T-cell (primary cell): ENCODE results near the gene STAT4. TPM values are rescaled to one million over a fixed set of nuclear protein-coding genes. Genes with fewer than 3 reads are reported as not detected.

Experiments used
- ATAC-seq, 4 experiments: fragments of 200-7000 bp in 3 of 4; fragments of 150-1000 bp in 1 of 4; cut with Tn5 transposase; replicated peaks in 1 of 4; 1 replicate in 3 of 4; 2 replicates in 1 of 4; pipeline ENCODE4 v1.10.0; 2021; ENCODE audit warnings: moderate library complexity in 3 of 4, mild to moderate bottlenecking in 2 of 4, moderate number of reproducible peaks in 1 of 4
- CTCF ChIA-PET, 2 donors: fragments of 300-600 bp; sonication (Branson Sonifier 250); formaldehyde crosslinking; loops; one replicate each; lab custom pipeline; 2022; ENCODE audit warnings: antibody characterized with exemption in 2 of 2; lab: Charles Lee
- POLR2A ChIA-PET, 2 donors: fragments of 300-600 bp; sonication (Branson Sonifier 250); formaldehyde crosslinking; loops; one replicate each; lab custom pipeline; 2022; ENCODE audit warnings: antibody characterized with exemption in 2 of 2; lab: Charles Lee
- DNase-seq, 35 experiments: peaks; one replicate each; pipeline versions ENCODE4 v3.0.0 to v3.0.0-alpha.2; 2013 to 2023
- H3K27ac ChIP-seq: one replicate; pipeline ENCODE4 v1.5.1; 2013; ENCODE audit warnings: low read length
- H3K27me3 ChIP-seq, 2 experiments: replicated peaks in 1 of 2; 1 replicate in 1 of 2; 2 replicates in 1 of 2; pipeline versions ENCODE4 v1.6.1 to v1.7.0; 2013; ENCODE audit warnings: low read length in 1 of 2, mixed read lengths in 1 of 2; ENCODE audit not compliant: control insufficient read depth in 2 of 2, insufficient read depth in 2 of 2; ENCODE audit errors: extremely low read depth in 1 of 2
- H3K36me3 ChIP-seq, 2 donors: 1 replicate in 1 of 2; 2 replicates in 1 of 2; pipeline versions ENCODE4 v1.6.1 to v1.7.0; 2013; ENCODE audit warnings: low read length in 1 of 2; ENCODE audit not compliant: control insufficient read depth in 2 of 2, insufficient read depth in 1 of 2; ENCODE audit errors: extremely low read depth in 1 of 2
- H3K4me1 ChIP-seq, 2 experiments: 1 replicate in 1 of 2; 2 replicates in 1 of 2; pipeline versions ENCODE4 v1.6.1 to v1.7.0; 2013; ENCODE audit warnings: low read length in 2 of 2, mixed read lengths in 1 of 2; ENCODE audit not compliant: insufficient read depth in 2 of 2, control insufficient read depth in 1 of 2; ENCODE audit errors: extremely low read depth in 1 of 2
- H3K4me3 ChIP-seq, 2 donors: 1 replicate in 1 of 2; 2 replicates in 1 of 2; pipeline versions ENCODE4 v1.5.1 to v1.7.0; 2013; ENCODE audit warnings: mild to moderate bottlenecking in 2 of 2, low read length in 1 of 2, moderate library complexity in 1 of 2; ENCODE audit not compliant: control insufficient read depth in 1 of 2; ENCODE audit errors: extremely low read depth in 1 of 2
- H3K9me3 ChIP-seq: 2 replicates; pipeline ENCODE4 v1.7.0; 2013
- H3K27ac Mint-ChIP-seq, 2 donors: one replicate each; pipeline ENCODE4 v1.8.0; 2020 to 2021; ENCODE audit warnings: mild to moderate bottlenecking in 2 of 2, mixed read lengths in 2 of 2
- H3K27me3 Mint-ChIP-seq, 2 donors: one replicate each; pipeline ENCODE4 v1.8.0; 2021 to 2022; ENCODE audit warnings: mixed read lengths in 2 of 2
- H3K36me3 Mint-ChIP-seq: one replicate; pipeline ENCODE4 v1.8.0; 2021; ENCODE audit warnings: mixed read lengths
- H3K4me1 Mint-ChIP-seq, 3 donors: one replicate each; pipeline ENCODE4 v1.8.0; 2020 to 2022; ENCODE audit warnings: mixed read lengths in 3 of 3, mild to moderate bottlenecking in 1 of 3
- H3K4me3 Mint-ChIP-seq, 3 donors: one replicate each; pipeline ENCODE4 v1.8.0; 2020 to 2022; ENCODE audit warnings: mild to moderate bottlenecking in 3 of 3, mixed read lengths in 3 of 3, moderate library complexity in 3 of 3
- H3K9me3 Mint-ChIP-seq, 3 donors: one replicate each; pipeline ENCODE4 v1.8.0; 2020 to 2022; ENCODE audit warnings: mixed read lengths in 3 of 3
- WGBS: methylation state at CpG from one replicate; pipeline ENCODE4 v1.1.5; 2013; ENCODE audit warnings: missing lambda C conversion rate; ENCODE audit not compliant: insufficient coverage; 5-methylcytosine and 5-hydroxymethylcytosine counted together
- total RNA-seq, 35 experiments: library from RNA in 6 of 35; stranded (reverse) in 6 of 35; fragments of 120-200 nt in 1 of 35; gene quantifications; one replicate each; pipeline versions ENCODE4 v1.2.1 to v1.2.4 and lab custom pipeline; 2013 to 2026

The STAT4 gene
- total RNA-seq, 5 donors from 2014 or later (not counting 1 experiment from before 2014, with no cell fraction given) = 79.5 to 141 (median 91.7) TPM

GRCh38 chr2:191190861-191191552, 40.2 kb upstream of the STAT4 start:
- ChIA-PET CTCF (interaction anchor here in 1 of 2 donors (1.0 to 1.3 kb wide), 2 partner anchors 27 to 36 kb away, joined by 4 to 5 read pairs; no protein-coding TSS in a partner anchor), POLR2A (interaction anchor here in 1 of 2 donors (1.1 kb wide), 1 partner anchor 33 kb away, joined by 4 read pairs; no protein-coding TSS in a partner anchor)
- ATAC-seq (no peak), DNase-seq (no peak)
- Histone ChIP-seq H3K27me3 (no peaks in the 10 kb centered on the region), H3K27ac (no peak overlapping the region), H3K9me3 (no peaks in the 10 kb centered on the region), H3K4me3 (no peak overlapping the region), H3K36me3 (no peaks in the 10 kb centered on the region), H3K4me1 (peaks cover 28 to 30% of the 10 kb centered on the region in 2 experiments)
- H3K27ac Mint-ChIP-seq = peak overlapping the region in 1 of 2 donors; percentile 64
- WGBS = 96% methylated on average over 3 of the region's 5 CpGs
- H3K4me3 Mint-ChIP-seq = no peak overlapping the region
- no peaks in the 10 kb centered on the region for H3K27me3 Mint-ChIP-seq
- H3K9me3 Mint-ChIP-seq = peaks cover 4 to 15% (median 7%) of the 10 kb centered on the region in 3 donors
- no peaks in the 10 kb centered on the region for H3K36me3 Mint-ChIP-seq
- peaks cover 60 to 67% (median 65%) of the 10 kb centered on the region in 3 donors for H3K4me1 Mint-ChIP-seq

- CTCF ChIA-PET = interaction anchor here (0.7 to 1.3 kb wide), 4 partner anchors 27 to 139 kb away, joined by 3 to 5 read pairs (median 4); no protein-coding TSS in a partner anchor
- Mint-ChIP-seq H3K9me3 (peaks cover 4 to 15% (median 7%) of the 10 kb centered on the region in 3 donors), H3K4me1 (peaks cover 60 to 65% (median 63%) of the 10 kb centered on the region in 3 donors), H3K4me3 (peak overlapping the region in 1 of 3 donors; percentile 80), H3K36me3 (no peaks in the 10 kb centered on the region), H3K27me3 (no peaks in the 10 kb centered on the region), H3K27ac (peak overlapping the region in 1 of 2 donors; percentile 55)
- no peak for DNase-seq
- no peak overlapping the region for H3K27ac ChIP-seq
- H3K27me3 ChIP-seq = no peaks in the 10 kb centered on the region
- H3K4me1 ChIP-seq = peaks cover 28 to 30% of the 10 kb centered on the region in 2 experiments
- H3K36me3 ChIP-seq = no peaks in the 10 kb centered on the region
- no peaks in the 10 kb centered on the region for H3K9me3 ChIP-seq
- ATAC-seq = no peak
- WGBS = 94% methylated on average over 2 of the region's 2 CpGs
- no peak overlapping the region for H3K4me3 ChIP-seq
- POLR2A ChIA-PET = interaction anchor here in 1 of 2 donors (0.7 to 1.1 kb wide), 2 partner anchors 33 to 487 kb away, joined by 3 to 4 read pairs; no protein-coding TSS in a partner anchor
These were observed 39.6 kb upstream of the STAT4 start for GRCh38 chr2:191190435-191190834.

GRCh38 chr2:191189112-191189635, 38.4 kb upstream of the STAT4 start:
- Mint-ChIP-seq H3K4me3 (peak overlapping the region; percentile 68 to 80 (median 75)), H3K4me1 (peaks cover 50 to 58% (median 52%) of the 10 kb centered on the region in 3 donors), H3K27ac (peak overlapping the region; percentile 87 to 92), H3K9me3 (peaks cover 4 to 15% (median 7%) of the 10 kb centered on the region in 3 donors), H3K27me3 (no peaks in the 10 kb centered on the region), H3K36me3 (no peaks in the 10 kb centered on the region)
- Histone ChIP-seq H3K27ac (peak overlapping the region; percentile 61), H3K36me3 (no peaks in the 10 kb centered on the region), H3K4me3 (peak overlapping the region in 1 of 2 donors; percentile 13), H3K9me3 (no peaks in the 10 kb centered on the region), H3K27me3 (no peaks in the 10 kb centered on the region), H3K4me1 (peaks cover 19 to 25% of the 10 kb centered on the region in 2 experiments)
- ATAC-seq = peak in 1 of 4 experiments; percentile 6
- ChIA-PET CTCF (interaction anchor here in 1 of 2 donors (1.8 kb wide), 1 partner anchor 24 kb away, joined by 5 read pairs; no protein-coding TSS in a partner anchor), POLR2A (no interaction called here)
- no CpG with 5 or more reads among the region's 8 CpGs for WGBS
- DNase-seq = peak in 1 of 35 experiments; percentile 45

DNA sequence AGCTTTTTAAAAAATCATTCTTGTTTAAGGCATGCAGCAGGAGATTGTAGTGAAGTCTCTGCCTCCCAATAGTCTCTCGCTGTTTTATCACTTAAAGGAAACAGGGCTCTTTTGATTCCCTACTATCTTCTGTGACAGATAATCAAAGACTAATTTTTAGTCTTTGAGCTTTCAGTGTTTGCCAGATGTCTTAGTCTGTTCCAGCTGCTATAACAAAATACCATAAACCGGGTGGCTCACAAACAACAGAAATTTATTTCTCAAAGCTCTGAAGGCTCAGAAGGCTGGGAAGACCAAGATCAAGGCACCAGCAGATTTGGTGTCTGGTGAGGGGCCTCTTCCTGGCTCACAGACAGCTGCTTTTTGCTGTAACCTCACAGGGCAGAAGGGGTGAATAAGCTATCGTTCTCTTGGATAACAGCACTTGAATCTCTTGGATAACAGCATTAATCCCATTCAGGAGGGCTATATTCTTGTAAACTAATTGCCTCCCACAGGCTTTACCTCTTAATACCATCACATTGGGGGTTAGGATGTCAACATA, 37.8 kb upstream of the STAT4 start:
- no peaks in the 10 kb centered on the region for H3K9me3 ChIP-seq
- Mint-ChIP-seq H3K4me3 (peak overlapping the region; percentile 68 to 80 (median 75)), H3K27me3 (no peaks in the 10 kb centered on the region), H3K36me3 (no peaks in the 10 kb centered on the region), H3K9me3 (peaks cover 4 to 15% (median 7%) of the 10 kb centered on the region in 3 donors), H3K4me1 (peaks cover 44 to 52% (median 46%) of the 10 kb centered on the region in 3 donors), H3K27ac (peak overlapping the region; percentile 87 to 92)
- H3K4me3 ChIP-seq = peak overlapping the region in 1 of 2 donors; percentile 13
- CTCF ChIA-PET = interaction anchor here in 1 of 2 donors (1.8 kb wide), 1 partner anchor 24 kb away, joined by 5 read pairs; no protein-coding TSS in a partner anchor
- H3K27me3 ChIP-seq = no peaks in the 10 kb centered on the region
- ATAC-seq (peak; percentile 34 to 58 (median 56)), DNase-seq (no peak)
- no peaks in the 10 kb centered on the region for H3K36me3 ChIP-seq
- POLR2A ChIA-PET = interaction anchor here in 1 of 2 donors (0.6 kb wide), 1 partner anchor 74 kb away, joined by 3 read pairs; no protein-coding TSS in a partner anchor
- peak overlapping the region; percentile 61 for H3K27ac ChIP-seq
- H3K4me1 ChIP-seq = peaks cover 14 to 20% of the 10 kb centered on the region in 2 experiments
- no CpG with 5 or more reads among the region's 3 CpGs for WGBS

GRCh38 chr2:191187105-191187829, 36.5 kb upstream of the STAT4 start:
- Mint-ChIP-seq H3K9me3 (peaks cover 4 to 15% (median 7%) of the 10 kb centered on the region in 3 donors), H3K27me3 (no peaks in the 10 kb centered on the region), H3K4me1 (peaks cover 34 to 39% (median 34%) of the 10 kb centered on the region in 3 donors), H3K27ac (no peak overlapping the region), H3K36me3 (no peaks in the 10 kb centered on the region), H3K4me3 (no peak overlapping the region)
- Histone ChIP-seq H3K4me3 (no peak overlapping the region), H3K36me3 (no peaks in the 10 kb centered on the region), H3K9me3 (no peaks in the 10 kb centered on the region), H3K27me3 (no peaks in the 10 kb centered on the region), H3K27ac (no peak overlapping the region), H3K4me1 (peaks cover 7 to 11% of the 10 kb centered on the region in 2 experiments)
- no peak for DNase-seq
- ChIA-PET CTCF (interaction anchor here in 1 of 2 donors (1.8 kb wide), 1 partner anchor 22 kb away, joined by 5 read pairs; no protein-coding TSS in a partner anchor), POLR2A (no interaction called here)
- no peak for ATAC-seq
- WGBS = 100% methylated on average over 3 of the region's 9 CpGs
